GM12864 (cell line): ENCODE measurements around the gene SYT4.

ENCODE experiments used
- DNase-seq: peaks from one replicate; pipeline ENCODE4 v3.0.0-alpha.2; 2011; ENCODE audit warnings: low read depth
- H3K4me3 ChIP-seq: 2 replicates; pipeline ENCODE4 v1.5.1; 2011; ENCODE audit warnings: mild to moderate bottlenecking, low read depth, low read length, control low read depth
- TF ChIP-seq, protein P1 (sequence below): IDR thresholded peaks from 2 replicates; pipeline ENCODE4 v1.5.1; 2011; ENCODE audit warnings: low read depth, mild to moderate bottlenecking, moderate library complexity, low read length, control low read depth, inconsistent platforms; ENCODE audit errors: missing control alignments

The SYT4 gene

DNA sequence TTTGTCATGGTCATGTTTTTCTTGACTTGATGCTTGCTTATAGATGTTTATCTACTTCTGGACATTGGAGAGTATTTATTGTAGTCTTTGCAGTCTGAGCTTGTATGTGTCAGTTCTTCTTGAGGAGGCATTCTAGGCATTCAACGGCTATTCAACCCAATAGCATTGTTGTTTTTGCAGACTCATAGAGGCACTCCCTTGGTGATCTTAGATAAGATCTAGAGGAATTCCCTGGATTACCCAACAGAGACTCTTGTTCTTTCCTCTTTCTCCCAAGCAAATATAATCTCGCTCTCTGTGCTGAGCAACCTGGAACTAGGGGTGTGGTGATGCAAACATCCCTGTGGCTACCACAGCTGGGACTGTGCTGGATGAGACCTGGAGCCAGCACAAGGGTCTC is 40.4 kb downstream of the SYT4 start:
- no peak for DNase-seq
- TF ChIP-seq, protein P1, sequence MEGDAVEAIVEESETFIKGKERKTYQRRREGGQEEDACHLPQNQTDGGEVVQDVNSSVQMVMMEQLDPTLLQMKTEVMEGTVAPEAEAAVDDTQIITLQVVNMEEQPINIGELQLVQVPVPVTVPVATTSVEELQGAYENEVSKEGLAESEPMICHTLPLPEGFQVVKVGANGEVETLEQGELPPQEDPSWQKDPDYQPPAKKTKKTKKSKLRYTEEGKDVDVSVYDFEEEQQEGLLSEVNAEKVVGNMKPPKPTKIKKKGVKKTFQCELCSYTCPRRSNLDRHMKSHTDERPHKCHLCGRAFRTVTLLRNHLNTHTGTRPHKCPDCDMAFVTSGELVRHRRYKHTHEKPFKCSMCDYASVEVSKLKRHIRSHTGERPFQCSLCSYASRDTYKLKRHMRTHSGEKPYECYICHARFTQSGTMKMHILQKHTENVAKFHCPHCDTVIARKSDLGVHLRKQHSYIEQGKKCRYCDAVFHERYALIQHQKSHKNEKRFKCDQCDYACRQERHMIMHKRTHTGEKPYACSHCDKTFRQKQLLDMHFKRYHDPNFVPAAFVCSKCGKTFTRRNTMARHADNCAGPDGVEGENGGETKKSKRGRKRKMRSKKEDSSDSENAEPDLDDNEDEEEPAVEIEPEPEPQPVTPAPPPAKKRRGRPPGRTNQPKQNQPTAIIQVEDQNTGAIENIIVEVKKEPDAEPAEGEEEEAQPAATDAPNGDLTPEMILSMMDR, result no peak
- H3K4me3 ChIP-seq, result no peak overlapping the region

DNA sequence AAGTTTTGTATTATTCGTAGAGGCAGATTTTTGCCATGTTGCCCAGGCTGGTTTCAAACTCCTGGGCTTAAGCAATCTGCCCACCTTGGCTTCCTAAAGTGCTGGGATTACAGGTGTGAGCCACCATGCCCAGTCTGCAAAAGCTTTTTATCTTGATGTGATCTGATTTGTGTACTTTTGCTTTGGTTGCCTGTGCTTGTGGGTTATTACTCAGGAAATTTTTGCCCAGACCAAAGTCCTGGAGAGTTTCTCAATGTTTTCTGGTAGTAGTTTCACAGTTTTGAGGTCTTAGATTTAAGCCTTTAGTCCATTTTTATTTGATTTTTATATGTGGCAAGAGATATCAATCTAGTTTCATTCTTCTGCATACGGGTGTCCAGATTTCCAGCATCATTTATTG is 42.4 kb downstream of the SYT4 start:
- no peak for DNase-seq
- TF ChIP-seq, protein P1, result no peak
- H3K4me3 ChIP-seq, result no peak overlapping the region

DNA sequence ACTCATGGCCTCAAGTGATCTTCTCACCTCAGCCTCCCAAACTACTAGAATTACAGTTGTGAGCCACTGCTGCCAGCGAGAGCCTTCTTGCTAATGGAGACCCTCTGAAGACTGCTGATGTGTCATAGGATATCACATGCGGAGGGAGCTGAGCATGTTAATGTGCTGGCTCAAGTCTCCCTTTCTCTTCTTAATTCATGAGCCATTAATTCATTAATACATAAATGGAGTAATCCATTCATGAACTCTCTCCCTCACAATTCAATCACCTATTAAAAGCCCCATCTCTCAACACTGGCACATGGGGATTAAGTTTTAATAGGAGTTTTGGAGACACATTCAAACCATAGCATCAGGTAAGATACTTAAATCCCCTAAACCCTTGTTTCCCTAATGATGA is 54.8 kb downstream of the SYT4 start:
- no peak for DNase-seq
- no peak overlapping the region for H3K4me3 ChIP-seq
- TF ChIP-seq, protein P1, result no peak

DNA sequence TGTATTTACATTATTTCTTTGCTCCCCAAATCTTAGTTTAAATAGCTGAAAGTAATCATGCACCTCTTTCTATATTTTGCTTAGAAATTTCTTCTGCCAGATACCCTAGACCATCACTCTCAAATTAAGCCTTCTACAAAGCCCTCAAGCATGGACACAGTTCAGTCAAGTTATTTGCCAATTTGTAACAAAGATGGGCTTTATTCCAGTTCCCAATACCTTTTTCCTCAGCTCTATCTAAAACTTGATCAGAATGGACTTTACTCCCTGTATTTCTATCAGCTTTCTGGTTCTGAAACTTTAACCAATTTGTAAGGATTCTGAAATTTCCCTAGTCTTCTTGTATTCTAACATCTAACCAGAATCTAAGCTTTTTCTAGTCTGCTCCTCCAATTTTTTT is 56.6 kb downstream of the SYT4 start:
- TF ChIP-seq, protein P1, result no peak
- DNase-seq, result no peak
- no peak overlapping the region for H3K4me3 ChIP-seq
